ENCODE results near the gene ST6GAL1.
"Not testable (repeated sequence)": the region's sequence is repeated elsewhere in the genome, so short reads cannot be mapped to it uniquely, and the experiment has no call there.

The ST6GAL1 gene

DNA sequence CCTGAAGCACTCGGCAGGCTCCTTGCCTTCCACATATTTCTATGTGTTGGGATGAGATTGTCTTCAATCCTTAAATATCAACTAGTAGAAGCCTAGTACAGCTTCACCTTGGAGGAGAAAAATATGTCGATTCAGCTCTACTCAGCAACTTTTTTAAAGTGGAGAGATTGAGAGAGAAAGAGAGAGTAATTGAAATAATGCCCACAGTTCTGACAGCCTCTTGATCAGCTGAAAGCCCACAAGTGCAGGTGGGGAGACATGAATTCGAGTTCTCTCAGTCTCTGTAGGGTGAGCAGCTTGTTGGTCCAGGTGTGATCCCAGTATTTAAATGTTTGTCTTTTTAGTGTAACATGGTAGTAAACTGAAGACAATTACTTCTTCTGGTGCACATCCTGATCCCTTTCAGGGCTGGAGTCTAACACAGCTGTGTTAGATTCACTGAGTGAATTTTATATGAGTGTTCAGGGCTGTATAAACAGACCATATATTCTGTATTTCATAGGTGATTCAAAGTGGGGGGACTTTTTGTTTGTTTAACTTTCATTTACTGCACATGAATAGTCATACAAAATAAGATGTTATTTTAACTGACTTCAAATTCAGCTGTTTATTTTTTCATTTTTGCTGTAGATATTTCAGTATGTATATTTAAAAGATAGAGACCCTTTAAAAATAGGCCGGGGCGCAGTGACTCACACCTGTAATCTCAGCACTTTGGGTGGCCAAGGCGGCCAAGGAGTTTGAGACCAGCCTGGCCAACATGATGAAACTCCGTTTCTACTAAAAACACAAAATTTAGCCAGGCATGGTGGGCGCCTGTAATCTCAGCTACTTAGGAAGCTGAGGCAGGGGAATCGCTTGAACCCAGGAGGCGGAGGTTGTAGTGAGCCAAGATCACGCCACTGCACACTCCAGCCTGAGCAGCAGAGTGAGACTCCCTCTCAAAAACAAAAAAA lies 64.0 kb downstream of the ST6GAL1 start:
- DNase-seq (ENCODE audit: low read depth in 2 of 2) = no peak

DNA sequence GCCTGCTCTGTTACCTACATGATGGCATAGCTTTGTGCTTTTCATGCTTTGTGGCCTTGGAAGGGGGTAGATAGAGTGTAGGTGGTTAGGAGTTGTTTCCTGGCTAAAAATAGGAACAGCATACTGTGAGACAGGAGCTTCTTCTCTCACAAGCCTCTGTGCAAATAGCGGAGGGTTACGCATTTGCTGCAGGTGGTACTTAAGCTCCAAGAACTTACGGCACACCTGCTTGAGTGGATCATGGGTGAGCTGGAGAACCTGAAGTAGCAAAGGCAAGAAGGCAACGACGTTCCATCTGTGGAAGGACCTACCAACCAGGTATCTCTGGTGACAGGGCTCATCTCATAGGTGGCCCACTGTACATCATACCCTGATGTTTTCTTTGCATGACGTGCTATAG lies 66.0 kb downstream of the ST6GAL1 start:
- DNase-seq (ENCODE audit: low read depth in 2 of 2) = no peak

DNA sequence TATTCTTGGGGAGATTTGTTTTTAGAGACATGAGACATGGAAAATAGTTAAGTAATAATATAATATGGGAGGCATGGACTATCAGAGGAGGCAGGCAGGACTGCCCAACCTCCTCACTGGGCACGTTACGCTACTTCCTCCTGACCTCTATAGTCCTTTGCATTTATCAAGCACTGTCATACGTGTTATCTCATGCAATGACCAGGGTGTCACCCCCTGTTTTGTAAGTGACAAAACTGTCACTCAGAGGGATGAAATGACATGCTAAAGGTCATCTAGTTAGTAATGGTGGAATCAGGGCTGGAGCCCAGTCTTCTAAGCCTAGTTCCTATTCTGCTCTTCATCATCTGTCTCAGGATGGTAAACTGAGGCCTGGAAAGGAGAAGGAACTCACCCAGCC lies 66.7 kb downstream of the ST6GAL1 start:
- no peak for DNase-seq (ENCODE audit: low read depth in 2 of 2)

DNA sequence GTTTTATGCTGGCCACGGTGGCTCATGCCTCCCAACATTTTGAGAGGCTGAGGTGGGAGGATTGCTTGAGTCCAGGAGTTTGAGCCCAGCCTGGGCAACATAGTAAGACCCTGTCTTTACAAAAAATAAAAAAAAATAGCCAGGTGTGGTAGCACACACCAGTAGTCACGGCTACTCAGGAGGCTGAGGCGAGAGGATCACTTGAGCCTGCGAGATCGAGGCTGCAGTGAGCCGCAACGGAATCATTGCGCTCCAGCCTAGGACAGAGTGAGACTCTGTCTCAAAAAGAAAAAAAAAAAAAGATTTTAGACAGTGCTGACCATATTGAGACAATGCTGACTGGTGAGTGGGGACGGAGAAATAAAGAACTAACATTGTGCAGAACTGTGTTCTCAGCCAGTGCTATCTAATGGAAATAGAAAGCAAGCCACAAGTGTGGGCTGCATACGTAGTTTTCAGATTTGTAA lies 67.2 kb downstream of the ST6GAL1 start:
- no peak for DNase-seq (ENCODE audit: low read depth in 2 of 2)

DNA sequence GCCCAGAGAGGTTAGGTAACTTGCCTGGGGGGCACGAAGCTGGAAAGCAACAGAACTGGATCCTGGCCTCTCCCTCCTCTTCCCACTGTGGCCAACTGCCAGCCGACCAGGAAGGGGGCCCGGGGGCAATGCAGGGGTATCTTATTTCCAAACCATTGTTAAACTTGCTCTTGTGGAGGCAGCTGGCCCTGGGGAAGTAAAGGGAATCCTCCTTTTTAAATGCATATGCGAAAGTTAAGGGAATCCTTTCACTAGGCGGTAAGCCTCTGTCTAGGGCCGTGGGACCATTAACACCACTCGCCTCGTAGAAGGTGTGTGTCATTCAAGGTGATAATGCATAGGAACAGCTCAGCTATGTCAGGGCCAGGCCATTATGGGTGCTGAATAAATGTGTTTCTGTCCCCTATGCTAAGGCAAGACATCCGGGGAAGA lies 68.6 kb downstream of the ST6GAL1 start:
- no peak for DNase-seq (ENCODE audit: low read depth in 2 of 2)

DNA sequence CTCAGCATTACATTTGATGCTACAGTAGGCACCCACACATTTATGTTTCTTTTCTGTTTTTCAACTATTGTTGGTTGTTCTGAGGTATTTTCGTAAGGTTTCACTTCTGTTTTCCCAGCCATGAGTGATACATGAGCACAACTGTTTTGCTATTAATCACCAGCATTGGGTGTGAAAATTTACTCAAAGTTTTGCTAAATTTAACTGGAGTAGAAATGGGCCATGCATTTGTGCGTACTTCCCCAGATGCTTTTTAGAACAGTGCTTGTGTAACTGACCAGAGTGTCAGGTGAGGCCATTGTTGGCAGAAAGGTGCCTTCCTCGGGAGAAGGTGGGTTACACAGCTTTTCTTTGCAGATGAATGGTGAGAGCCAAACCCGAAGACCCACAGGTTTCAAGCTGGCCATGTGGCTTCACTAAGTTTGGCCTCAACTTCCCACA lies 70.4 kb downstream of the ST6GAL1 start:
- no peak for DNase-seq (ENCODE audit: low read depth in 2 of 2)

DNA sequence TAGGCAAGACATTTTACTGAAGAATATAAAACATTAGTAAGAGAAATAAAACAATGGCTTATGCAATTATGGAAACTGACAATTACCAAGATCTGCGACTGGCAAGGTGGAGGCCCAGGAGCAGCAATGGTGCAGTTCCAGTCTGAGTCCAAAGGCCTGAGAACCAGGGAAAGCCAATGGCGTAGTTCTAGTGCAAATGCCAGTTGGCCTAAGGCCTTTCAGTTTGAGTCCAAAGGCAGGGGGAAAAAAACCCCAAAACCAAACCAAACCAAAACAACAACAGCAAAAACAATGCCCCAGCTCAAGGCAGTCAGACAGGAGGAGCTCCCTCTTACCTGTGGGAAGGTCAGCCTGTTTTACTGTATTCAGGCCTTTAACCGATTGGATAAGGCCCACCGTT lies 72.6 kb downstream of the ST6GAL1 start:
- DNase-seq (ENCODE audit: low read depth in 2 of 2) = no peak

DNA sequence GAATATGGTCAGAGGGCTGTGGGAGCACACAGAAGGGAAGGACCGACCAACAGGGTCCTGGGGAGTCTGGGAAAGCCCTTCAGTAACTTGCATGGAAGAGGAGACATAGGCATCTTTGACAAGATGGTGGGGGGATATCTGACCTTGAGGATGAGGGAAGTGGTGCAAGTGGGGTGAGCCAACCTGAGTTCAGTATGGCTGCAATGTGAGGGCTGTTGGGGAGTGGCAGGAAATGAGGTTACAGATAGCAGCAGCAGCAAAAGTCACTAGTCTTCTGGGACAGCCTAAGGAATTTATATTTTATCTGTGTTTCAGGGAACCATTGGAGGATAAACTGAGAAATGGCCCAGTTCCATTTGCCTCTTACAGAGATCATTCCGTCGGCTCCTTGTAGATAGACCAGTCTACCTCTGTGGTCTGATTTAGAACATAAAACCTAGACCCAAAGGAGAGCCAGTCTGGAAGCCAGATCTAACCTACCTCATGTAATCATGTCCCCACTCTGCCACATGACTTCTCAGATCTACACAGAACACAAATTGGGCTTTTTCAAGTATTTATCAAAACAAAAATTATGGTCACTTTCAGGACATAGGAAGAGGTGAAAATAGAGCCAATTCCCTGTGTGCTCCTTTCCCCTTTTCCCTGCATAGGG lies 75.6 kb downstream of the ST6GAL1 start:
- no peak for DNase-seq (ENCODE audit: low read depth in 2 of 2)

DNA sequence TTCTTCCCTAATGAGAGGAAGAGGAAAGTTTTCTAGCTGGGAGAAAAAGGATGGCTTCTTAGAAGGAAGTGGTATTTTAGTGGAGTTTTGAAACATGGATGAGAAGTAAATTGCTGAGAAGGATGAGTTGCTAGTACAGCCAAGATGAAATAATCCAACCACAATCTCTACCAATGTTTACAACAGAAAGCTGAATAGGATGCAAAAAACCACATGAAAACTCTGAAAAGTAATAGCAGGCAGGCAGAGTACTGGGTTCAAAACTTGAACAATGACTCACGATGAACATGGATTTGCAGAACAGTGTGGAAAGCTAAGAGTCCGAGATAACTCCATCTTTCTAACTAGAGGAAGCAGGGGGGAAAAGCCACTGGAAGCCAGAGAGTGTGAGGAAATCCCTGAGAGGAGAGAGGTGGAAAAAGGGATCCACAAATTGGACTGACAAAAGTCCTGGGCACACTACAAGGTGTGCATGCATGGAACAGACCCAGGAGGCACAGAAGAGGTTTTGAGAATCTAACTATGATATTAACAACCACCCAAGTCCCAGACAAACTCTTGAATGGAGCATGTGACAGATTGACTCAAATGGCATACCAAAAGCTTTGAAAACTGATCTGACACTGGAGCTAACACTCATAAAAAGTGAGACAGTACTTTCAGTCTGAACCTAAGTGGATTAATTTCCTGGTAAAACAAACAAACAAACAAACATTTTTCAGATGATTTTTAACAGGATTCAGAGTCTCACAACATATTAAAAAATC lies 76.7 kb downstream of the ST6GAL1 start:
- DNase-seq (ENCODE audit: low read depth in 2 of 2) = no peak

DNA sequence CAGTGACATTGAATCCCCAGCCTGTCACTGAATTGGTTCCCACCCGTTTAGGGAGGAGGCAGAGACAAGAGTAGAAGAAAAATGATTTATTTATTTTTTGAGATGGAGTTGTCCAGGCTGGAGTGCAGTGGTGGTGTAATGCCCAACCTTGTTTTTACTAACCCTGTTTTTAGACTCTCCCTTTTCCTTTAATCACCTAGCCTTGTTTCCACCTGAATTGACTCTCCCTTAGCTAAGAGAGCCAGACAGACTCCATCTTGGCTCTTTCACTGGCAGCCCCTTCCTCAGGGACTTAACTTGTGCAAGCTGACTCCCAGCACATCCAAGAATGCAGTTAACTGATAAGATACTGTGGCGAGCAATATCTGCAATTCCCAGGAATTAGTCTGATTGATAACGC lies 80.1 kb downstream of the ST6GAL1 start:
- DNase-seq (ENCODE audit: low read depth in 2 of 2) = not testable (repeated sequence)

DNA sequence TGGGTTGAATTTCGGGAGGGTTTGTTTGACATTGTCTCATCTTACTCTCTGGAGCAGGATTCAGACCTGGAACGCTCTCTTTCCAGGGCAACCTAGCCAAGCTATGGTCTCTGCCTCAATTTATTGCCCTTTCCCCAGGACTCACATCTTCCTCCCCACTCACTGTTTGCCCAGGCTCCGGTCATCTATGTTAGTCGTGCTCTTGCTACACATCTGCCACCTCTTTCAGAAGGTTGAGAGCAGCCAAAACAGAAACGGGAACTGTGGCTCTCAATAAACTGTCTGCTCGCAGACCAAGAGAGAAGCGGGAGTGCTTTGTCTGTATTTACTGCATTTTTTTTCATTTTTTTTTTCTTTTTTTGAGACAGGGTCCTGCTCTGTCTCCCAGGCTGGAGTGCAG lies 81.6 kb downstream of the ST6GAL1 start:
- no peak for DNase-seq (ENCODE audit: low read depth in 2 of 2)

DNA sequence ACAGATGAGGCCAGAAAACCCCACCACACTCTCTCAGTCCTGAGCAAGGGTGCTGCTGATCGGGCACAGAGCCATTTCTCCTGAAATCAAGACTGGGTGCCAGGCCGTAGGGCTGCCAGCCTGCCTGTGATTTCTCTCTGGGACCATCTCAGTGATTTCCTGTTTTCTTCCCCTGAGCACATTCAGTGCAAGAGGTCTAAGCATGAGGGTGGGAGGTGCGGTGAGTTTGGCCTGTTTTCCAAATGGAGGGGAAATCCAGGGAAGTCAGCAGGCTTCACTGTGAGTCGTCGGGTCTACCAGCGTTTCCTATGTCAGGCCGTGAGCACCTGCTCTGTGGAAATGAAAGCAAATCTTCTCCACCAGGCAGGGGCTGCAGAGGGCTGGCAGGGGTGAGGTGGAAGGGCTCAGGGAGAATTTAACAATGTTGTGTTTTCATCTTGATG lies 82.3 kb downstream of the ST6GAL1 start:
- peak in 1 of 2 donors; percentile 26 for DNase-seq (ENCODE audit: low read depth in 2 of 2)

DNA sequence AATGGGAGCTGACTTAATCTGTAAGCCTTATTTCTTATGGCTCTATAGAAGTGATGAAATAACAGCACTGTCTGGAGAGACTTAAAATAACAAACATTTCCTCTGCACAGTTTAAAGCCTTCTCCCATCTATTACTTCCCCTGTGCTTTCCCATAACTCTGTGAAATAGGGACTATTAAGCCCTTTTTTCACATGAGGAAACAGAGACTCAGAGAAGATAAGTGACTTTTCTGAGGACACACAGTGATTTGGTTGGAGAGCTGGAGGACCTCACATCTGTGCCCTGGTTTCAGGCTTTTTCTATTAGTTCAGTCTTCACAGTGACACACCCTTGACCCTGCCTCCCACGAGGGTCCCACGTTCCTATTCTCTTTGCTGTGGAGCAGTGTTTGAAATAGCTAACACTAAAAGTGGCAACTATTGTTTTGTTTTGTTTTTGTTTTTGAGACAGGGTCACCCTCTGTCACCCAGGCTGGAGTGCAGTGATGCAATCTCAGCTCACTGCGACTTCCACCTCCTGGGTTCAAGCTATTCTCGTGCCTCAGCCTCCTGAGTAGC lies 82.9 kb downstream of the ST6GAL1 start:
- no peak for DNase-seq (ENCODE audit: low read depth in 2 of 2)

DNA sequence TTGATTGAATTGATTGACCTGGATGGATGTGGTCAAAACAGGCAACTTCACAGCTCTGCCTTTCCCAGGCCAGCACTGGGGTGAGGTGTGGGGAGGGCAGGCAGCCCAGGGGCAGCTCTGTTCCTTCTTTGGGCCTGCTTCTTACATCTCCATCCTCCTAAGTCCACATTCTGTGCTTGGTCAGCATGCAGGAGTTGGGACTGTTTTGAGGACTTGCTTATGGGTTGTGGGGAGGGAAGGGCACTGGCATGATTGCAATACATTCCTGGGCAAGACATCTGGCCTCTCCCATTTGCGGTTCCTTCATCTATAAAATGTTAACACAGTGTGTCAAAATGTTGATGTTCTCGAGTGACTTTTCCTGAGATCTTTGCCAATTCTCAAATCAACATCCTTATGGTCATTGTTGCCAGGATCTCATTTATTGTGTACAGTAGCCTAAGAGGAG lies 84.1 kb downstream of the ST6GAL1 start:
- no peak for DNase-seq (ENCODE audit: low read depth in 2 of 2)

DNA sequence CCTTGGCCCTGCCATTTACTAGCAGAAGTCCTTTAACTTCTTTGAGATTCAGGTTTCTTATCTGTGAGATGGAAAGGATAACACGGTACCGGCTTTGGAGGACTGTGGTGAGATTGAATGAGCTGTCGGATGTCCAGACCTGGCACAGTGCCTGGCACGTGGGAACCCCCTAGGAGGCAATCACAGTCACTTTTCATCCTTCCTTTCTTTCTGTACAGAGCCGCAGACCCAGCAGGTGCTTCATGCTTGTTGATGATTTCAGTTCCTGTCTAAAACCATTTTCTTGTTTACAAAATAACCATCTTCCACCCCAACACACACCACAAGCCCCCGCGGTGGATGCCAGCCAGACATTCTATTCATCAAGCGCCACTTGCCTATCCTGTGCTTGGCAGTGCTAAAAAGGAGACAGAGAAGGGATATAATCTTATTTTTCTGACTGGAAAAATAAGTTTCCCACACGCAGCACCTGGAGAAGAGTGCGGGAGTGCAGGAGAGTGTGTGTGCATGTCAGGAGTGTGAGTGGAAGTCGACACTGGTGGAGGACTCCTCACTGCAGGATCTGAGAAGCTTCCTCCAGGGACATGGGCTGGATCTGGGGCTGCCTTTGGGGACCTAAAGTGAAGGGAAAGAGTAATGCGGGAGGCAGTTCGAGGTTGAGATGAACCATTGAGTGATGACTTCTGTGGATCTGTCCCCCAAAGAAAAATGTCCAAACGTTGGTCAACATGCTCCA lies 85.7 kb downstream of the ST6GAL1 start:
- DNase-seq (ENCODE audit: low read depth in 2 of 2) = no peak

DNA sequence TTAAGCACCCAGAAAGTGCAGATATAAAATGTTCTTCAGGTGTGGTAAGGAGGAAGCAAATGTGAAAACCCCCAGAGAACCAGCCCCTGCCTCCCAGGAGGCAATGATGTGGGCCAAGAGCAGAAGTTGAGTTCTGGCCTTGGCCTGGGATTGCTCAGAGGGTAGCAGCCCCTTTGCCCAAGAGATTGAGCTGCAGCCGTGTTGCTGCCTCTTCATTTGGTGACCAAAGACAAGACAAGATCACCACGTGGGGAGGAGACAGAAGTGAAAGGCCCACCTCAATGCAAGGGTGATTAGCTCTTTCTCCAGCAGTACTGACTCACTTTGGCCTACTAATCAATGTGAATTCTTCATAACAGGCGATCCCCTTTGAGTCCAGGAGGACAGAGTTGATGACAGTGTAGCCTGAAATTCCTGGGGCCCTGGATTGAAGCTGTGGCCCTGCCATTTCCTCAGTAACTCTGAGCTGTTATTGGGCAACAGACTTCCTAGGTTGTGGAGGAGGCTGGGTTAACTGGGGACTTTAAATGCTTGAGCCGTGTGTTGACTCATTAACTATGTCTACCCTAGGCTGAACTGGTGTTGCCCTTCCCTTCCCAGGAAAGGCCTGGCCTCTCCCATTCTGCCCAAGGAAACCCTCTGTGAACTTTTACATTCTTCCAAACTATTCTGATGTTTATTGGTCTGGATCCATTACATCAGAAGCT lies 86.5 kb downstream of the ST6GAL1 start:
- DNase-seq (ENCODE audit: low read depth in 2 of 2) = no peak

DNA sequence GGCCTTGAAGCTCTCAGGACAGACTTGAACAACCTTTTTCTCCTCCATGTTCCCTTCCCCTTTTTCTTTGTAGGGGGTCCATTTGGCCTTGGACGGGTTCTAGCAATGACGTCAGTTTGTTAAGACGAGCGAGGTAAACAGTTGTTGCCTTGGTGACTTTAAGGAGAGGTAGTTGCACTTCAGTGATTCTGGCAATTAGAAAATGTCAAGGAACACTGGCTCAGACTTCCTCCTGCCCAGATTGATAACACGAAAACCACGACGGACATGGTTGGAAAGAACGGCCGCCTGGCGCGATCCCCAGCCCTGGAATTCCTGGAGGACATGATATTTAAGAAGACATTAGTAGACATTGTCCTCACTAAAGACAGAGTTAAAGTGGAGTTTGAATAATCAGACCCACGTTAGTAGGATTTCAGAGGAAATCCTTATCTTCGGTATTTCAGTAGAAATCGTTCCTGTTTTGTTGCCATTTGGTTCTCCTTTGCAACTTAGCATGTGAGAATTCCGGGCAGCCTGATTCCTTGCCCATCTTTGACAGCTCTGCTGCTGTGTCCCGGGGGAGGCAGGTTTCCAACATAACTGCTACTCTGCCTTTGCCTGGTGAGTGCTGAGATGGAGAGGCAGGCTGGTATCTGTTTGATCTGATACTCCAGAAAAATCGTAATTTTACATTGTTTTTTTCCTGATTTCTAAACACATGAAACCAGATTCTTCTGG lies 87.3 kb downstream of the ST6GAL1 start:
- DNase-seq (ENCODE audit: low read depth in 2 of 2) = no peak

DNA sequence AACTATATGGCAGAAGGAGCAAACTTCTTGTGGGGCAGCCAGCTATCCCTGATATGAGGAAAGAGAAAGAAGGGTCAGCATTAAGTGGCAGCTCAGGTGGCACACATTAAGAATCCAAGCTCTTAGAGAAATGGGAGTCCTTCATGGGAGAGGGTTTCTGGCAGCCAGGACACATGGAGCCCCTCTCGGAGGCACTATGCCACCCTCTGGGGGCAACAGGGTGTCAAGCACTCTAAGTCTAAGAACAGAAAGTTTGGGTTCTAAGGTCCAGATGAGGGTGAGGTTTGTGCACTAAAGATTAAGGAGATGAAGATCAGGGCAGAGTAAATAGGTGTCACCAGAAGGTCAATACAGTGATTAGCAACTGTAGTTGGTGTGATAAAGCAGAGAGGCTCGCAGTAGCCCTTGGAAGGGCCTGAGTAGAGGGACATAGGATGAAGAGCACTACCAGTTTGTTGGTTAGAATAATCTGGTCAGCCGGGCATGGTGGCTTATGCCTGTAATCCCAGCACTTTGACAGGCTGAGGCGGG lies 89.3 kb downstream of the ST6GAL1 start:
- DNase-seq (ENCODE audit: low read depth in 2 of 2) = no peak

DNA sequence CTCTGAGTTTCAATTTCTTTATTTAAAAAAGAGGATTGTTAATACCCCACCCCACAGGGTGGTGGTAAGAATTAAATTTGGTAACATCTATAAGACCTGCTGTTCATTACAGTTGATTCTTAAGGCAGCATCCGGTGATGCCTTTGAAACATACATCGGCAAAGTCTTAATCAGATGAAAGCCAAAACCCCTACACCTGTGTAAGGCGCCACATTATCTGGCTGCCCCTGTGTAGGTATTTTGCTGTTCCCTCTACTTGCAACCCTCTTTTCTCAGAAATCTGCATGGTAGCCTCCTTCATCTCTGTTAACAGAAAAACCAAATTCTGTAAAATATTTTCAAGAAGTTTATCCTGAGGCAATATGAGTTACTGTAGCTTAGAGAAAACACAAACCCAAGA lies 90.0 kb downstream of the ST6GAL1 start:
- DNase-seq (ENCODE audit: low read depth in 2 of 2) = no peak

Measured in activated CD4-positive, alpha-beta T cell treated with anti-CD3 and anti-CD28 coated beads for 24 hours (primary cell).